OCI-LY3 (cell line): ENCODE data around the gene PCDH19.

ENCODE experiments used
- EZH2phosphoT487 ChIP-seq: fragments of 200-600 bp; shearing (Covaris generic); IDR thresholded peaks from 2 replicates; pipeline ENCODE4 v1.6.1; 2018; ENCODE audit warnings: antibody characterized with exemption, mixed run types, low read depth
- TF ChIP-seq, protein P1 (sequence below): fragments of 200-600, 300-600 bp; sonication (generic); IDR thresholded peaks from 2 replicates; pipeline ENCODE4 v1.5.1; 2014; ENCODE audit warnings: antibody characterized with exemption, low read length, low read depth

- TF ChIP-seq, protein P1, sequence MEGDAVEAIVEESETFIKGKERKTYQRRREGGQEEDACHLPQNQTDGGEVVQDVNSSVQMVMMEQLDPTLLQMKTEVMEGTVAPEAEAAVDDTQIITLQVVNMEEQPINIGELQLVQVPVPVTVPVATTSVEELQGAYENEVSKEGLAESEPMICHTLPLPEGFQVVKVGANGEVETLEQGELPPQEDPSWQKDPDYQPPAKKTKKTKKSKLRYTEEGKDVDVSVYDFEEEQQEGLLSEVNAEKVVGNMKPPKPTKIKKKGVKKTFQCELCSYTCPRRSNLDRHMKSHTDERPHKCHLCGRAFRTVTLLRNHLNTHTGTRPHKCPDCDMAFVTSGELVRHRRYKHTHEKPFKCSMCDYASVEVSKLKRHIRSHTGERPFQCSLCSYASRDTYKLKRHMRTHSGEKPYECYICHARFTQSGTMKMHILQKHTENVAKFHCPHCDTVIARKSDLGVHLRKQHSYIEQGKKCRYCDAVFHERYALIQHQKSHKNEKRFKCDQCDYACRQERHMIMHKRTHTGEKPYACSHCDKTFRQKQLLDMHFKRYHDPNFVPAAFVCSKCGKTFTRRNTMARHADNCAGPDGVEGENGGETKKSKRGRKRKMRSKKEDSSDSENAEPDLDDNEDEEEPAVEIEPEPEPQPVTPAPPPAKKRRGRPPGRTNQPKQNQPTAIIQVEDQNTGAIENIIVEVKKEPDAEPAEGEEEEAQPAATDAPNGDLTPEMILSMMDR, result no peak
- TF ChIP-seq EZH2phosphoT487, result no peak
These were observed 59.2 kb downstream of the PCDH19 start for GRCh38 chrX:100350704-100351489.
